ENCODE data around the gene FERMT2.
"Not testable (repeated sequence)": the region's sequence is repeated elsewhere in the genome, so short reads cannot be mapped to it uniquely, and the experiment has no call there.

Gene FERMT2

DNA sequence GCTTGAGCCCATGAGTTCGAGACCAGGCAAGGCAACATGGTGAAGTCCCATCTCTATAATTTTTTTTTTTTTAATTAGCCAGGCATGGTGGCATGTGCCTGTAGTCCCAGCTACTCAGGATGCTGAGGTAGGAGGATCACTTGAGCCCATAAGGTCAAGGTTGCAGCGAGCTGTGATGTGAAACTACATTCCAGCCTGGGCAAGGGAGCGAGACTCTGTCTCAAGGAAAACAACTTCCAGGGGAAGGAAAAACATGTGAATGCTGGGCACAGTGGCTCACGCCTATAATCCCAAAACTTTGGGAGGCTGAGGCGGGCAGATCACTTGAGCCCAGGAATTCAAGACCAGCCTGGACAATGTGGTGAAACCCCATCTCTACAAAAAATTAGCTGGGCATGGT lies 30.4 kb downstream of the FERMT2 start:
- not testable (repeated sequence) for H3K27ac ChIP-seq (ENCODE audit: low read length); H3K4me1 ChIP-seq (ENCODE audit: control insufficient read depth, insufficient read depth, low read length)
- no CpG with 5 or more reads among the region's 5 CpGs for WGBS (ENCODE audit: insufficient coverage, insufficient read length)

GRCh38 chr14:52919971-52920370 lies 30.9 kb downstream of the FERMT2 start:
- WGBS (ENCODE audit: insufficient coverage, insufficient read length), result no CpG with 5 or more reads among the region's 3 CpGs
- Histone ChIP-seq H3K9me3 (ENCODE audit: control insufficient read depth, insufficient read depth, low read length) (no peaks in the 10 kb centered on the region), H3K27ac (ENCODE audit: low read length) (no peak overlapping the region), H3K27me3 (ENCODE audit: control insufficient read depth, insufficient read depth, low read length) (no peaks in the 10 kb centered on the region), H3K4me3 (ENCODE audit: low read length) (no peak overlapping the region), H3K36me3 (ENCODE audit: control insufficient read depth, insufficient read depth, low read length) (no peaks in the 10 kb centered on the region), H3K4me1 (ENCODE audit: control insufficient read depth, insufficient read depth, low read length) (peaks cover 5% of the 10 kb centered on the region; the same call in 1 of the 2 replicates)
- no peak for DNase-seq (ENCODE audit: low read depth, low spot score)

More for the DNA sequence above, 30.4 kb downstream of the FERMT2 start:
- not testable (repeated sequence) for DNase-seq (ENCODE audit: low read depth, low spot score); H3K27me3 ChIP-seq (ENCODE audit: control insufficient read depth, insufficient read depth, low read length); H3K4me3 ChIP-seq (ENCODE audit: low read length); H3K9me3 ChIP-seq (ENCODE audit: control insufficient read depth, insufficient read depth, low read length); H3K36me3 ChIP-seq (ENCODE audit: control insufficient read depth, insufficient read depth, low read length)

DNA sequence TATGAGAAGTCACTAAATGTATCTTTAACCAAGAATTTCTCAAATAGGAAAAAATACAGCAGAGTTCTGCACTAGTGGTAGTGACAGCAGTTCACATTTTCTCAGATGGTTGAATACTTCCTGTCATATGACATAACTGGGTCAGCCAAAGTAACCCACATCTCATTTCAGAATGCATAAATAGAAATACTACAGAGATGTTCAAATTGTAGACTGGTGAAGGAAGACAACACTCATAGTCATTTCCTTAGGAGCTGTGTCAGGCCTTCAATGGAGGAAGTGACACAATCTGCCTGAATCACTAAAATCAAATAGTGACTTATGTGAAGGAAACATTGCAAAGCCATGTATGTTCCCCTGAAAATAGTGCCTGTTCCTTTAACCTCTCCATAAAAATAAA lies 32.4 kb downstream of the FERMT2 start:
- no peak overlapping the region for H3K27ac ChIP-seq (ENCODE audit: low read length)
- no peaks in the 10 kb centered on the region for H3K36me3 ChIP-seq (ENCODE audit: control insufficient read depth, insufficient read depth, low read length)
- no peaks in the 10 kb centered on the region for H3K27me3 ChIP-seq (ENCODE audit: control insufficient read depth, insufficient read depth, low read length)
- H3K9me3 ChIP-seq (ENCODE audit: control insufficient read depth, insufficient read depth, low read length), result no peaks in the 10 kb centered on the region
- DNase-seq (ENCODE audit: low read depth, low spot score), result no peak
- H3K4me3 ChIP-seq (ENCODE audit: low read length), result no peak overlapping the region
- peaks cover 3% of the 10 kb centered on the region; the same call in 1 of the 2 replicates for H3K4me1 ChIP-seq (ENCODE audit: control insufficient read depth, insufficient read depth, low read length)

GRCh38 chr14:52917735-52918134 lies 33.1 kb downstream of the FERMT2 start:
- H3K4me3 ChIP-seq (ENCODE audit: low read length), result no peak overlapping the region
- no CpG with 5 or more reads among the region's 1 CpG for WGBS (ENCODE audit: insufficient coverage, insufficient read length)
- no peaks in the 10 kb centered on the region for H3K9me3 ChIP-seq (ENCODE audit: control insufficient read depth, insufficient read depth, low read length)
- DNase-seq (ENCODE audit: low read depth, low spot score), result no peak
- no peaks in the 10 kb centered on the region for H3K27me3 ChIP-seq (ENCODE audit: control insufficient read depth, insufficient read depth, low read length)
- no peak overlapping the region for H3K27ac ChIP-seq (ENCODE audit: low read length)
- peaks cover 3% of the 10 kb centered on the region; the same call in 1 of the 2 replicates for H3K4me1 ChIP-seq (ENCODE audit: control insufficient read depth, insufficient read depth, low read length)
- no peaks in the 10 kb centered on the region for H3K36me3 ChIP-seq (ENCODE audit: control insufficient read depth, insufficient read depth, low read length)

- no peaks in the 10 kb centered on the region for H3K36me3 ChIP-seq (ENCODE audit: control insufficient read depth, insufficient read depth, low read length)
- no peaks in the 10 kb centered on the region for H3K4me1 ChIP-seq (ENCODE audit: control insufficient read depth, insufficient read depth, low read length)
- WGBS (ENCODE audit: insufficient coverage, insufficient read length), result no CpG with 5 or more reads among the region's 3 CpGs
- no peak overlapping the region for H3K27ac ChIP-seq (ENCODE audit: low read length)
- DNase-seq (ENCODE audit: low read depth, low spot score), result no peak
- H3K27me3 ChIP-seq (ENCODE audit: control insufficient read depth, insufficient read depth, low read length), result no peaks in the 10 kb centered on the region
- no peak overlapping the region for H3K4me3 ChIP-seq (ENCODE audit: low read length)
- no peaks in the 10 kb centered on the region for H3K9me3 ChIP-seq (ENCODE audit: control insufficient read depth, insufficient read depth, low read length)
Measured at GRCh38 chr14:52914295-52914694, 36.6 kb downstream of the FERMT2 start.

GRCh38 chr14:52913271-52913670 lies 37.6 kb downstream of the FERMT2 start:
- Histone ChIP-seq H3K36me3 (ENCODE audit: control insufficient read depth, insufficient read depth, low read length) (no peaks in the 10 kb centered on the region), H3K4me1 (ENCODE audit: control insufficient read depth, insufficient read depth, low read length) (no peaks in the 10 kb centered on the region), H3K27me3 (ENCODE audit: control insufficient read depth, insufficient read depth, low read length) (no peaks in the 10 kb centered on the region), H3K4me3 (ENCODE audit: low read length) (no peak overlapping the region), H3K9me3 (ENCODE audit: control insufficient read depth, insufficient read depth, low read length) (no peaks in the 10 kb centered on the region), H3K27ac (ENCODE audit: low read length) (no peak overlapping the region)
- DNase-seq (ENCODE audit: low read depth, low spot score), result no peak
- no CpG with 5 or more reads among the region's 4 CpGs for WGBS (ENCODE audit: insufficient coverage, insufficient read length)

GRCh38 chr14:52911904-52912303 lies 38.9 kb downstream of the FERMT2 start:
- Histone ChIP-seq H3K36me3 (ENCODE audit: control insufficient read depth, insufficient read depth, low read length) (no peaks in the 10 kb centered on the region), H3K27me3 (ENCODE audit: control insufficient read depth, insufficient read depth, low read length) (no peaks in the 10 kb centered on the region), H3K27ac (ENCODE audit: low read length) (no peak overlapping the region), H3K9me3 (ENCODE audit: control insufficient read depth, insufficient read depth, low read length) (no peaks in the 10 kb centered on the region), H3K4me1 (ENCODE audit: control insufficient read depth, insufficient read depth, low read length) (no peaks in the 10 kb centered on the region), H3K4me3 (ENCODE audit: low read length) (no peak overlapping the region)
- no peak for DNase-seq (ENCODE audit: low read depth, low spot score)
- no CpG with 5 or more reads among the region's 3 CpGs for WGBS (ENCODE audit: insufficient coverage, insufficient read length)

DNA sequence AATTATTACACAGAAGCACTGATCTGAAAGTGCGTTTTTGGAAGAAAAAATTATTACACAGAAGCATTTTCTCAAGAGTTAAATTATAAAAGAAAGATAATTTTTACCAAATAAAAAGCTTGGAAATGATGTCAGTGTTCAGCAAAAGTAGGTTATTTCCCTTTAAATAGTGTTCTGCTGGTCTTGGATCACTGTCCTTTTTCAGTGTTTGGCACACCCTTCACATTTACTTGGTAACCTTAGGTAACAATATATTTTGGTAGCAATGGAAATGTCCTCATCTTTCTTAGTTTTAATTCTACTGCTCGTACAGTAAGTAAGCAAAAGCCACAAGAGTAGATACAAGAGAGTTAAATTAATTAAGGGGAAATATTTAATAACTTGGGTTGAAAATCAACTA lies 40.3 kb downstream of the FERMT2 start:
- Histone ChIP-seq H3K9me3 (ENCODE audit: control insufficient read depth, insufficient read depth, low read length) (no peaks in the 10 kb centered on the region), H3K4me3 (ENCODE audit: low read length) (no peak overlapping the region), H3K27ac (ENCODE audit: low read length) (no peak overlapping the region), H3K27me3 (ENCODE audit: control insufficient read depth, insufficient read depth, low read length) (no peaks in the 10 kb centered on the region), H3K36me3 (ENCODE audit: control insufficient read depth, insufficient read depth, low read length) (no peaks in the 10 kb centered on the region), H3K4me1 (ENCODE audit: control insufficient read depth, insufficient read depth, low read length) (0 out of 2 replicates have a peak, but pooled peaks cover 2% of the 10 kb centered on the region)
- no peak for DNase-seq (ENCODE audit: low read depth, low spot score)
- whole genome bisulfite sequencing (ENCODE audit: insufficient coverage, insufficient read length), result no CpG with 5 or more reads among the region's 2 CpGs

DNA sequence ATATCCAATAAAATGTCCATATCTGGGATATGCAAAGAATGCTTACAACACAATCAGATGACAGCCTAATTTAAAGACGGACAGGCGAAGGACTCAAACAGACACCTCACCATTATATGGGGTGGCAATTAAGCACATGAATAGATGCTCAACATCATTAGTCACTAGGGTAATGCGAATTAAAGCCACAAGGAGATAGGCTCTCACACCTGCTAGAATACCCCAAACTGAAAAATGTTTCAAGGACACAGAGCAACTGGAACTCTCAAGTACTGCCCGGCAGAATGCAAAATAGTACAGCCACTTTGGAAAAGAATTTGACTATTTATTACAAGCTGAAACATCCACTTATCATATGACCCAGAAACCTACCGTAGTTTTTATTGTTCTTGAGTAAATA lies 42.9 kb downstream of the FERMT2 start:
- Histone ChIP-seq H3K36me3 (ENCODE audit: control insufficient read depth, insufficient read depth, low read length) (no peaks in the 10 kb centered on the region), H3K4me1 (ENCODE audit: control insufficient read depth, insufficient read depth, low read length) (0 out of 2 replicates have a peak, but pooled peaks cover 2% of the 10 kb centered on the region), H3K27me3 (ENCODE audit: control insufficient read depth, insufficient read depth, low read length) (no peaks in the 10 kb centered on the region), H3K4me3 (ENCODE audit: low read length) (no peak overlapping the region), H3K27ac (ENCODE audit: low read length) (no peak overlapping the region), H3K9me3 (ENCODE audit: control insufficient read depth, insufficient read depth, low read length) (no peaks in the 10 kb centered on the region)
- no peak for DNase-seq (ENCODE audit: low read depth, low spot score)
- no CpG with 5 or more reads among the region's 5 CpGs for WGBS (ENCODE audit: insufficient coverage, insufficient read length)

GRCh38 chr14:52906141-52906601 lies 44.7 kb downstream of the FERMT2 start:
- H3K27ac ChIP-seq (ENCODE audit: low read length), result no peak overlapping the region

DNA sequence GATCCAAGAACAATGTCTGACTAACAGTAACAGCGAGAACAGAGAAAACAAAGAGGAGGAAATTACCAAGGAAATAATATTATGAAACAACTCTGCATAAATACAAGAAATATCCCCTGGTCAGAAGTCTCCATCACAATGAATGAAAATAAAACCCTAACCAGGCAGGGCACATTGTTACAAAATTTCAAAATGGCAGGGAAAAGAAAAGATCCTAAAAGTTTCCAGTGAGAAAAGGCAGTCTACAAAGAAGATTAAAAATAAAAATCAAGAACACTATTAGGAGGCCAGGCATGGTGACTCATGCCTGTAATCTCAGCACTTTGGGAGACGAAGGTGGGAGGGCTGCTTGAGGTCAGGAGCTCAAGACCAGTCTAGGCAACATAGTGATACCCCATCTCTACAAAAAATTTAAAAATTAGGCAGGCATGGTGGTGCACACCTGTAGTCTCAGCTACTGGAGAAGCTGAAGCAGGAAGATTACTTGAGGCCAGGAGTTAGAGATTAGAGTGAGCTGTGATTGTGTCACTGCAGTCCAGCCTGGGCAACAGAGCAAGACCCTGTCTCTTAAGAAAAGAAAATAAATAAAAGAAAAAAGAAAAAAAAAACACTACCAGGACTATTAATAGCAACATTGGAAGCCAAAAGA lies 47.8 kb downstream of the FERMT2 start:
- no peak for DNase-seq (ENCODE audit: low read depth, low spot score)
- Histone ChIP-seq H3K4me3 (ENCODE audit: low read length) (no peak overlapping the region), H3K36me3 (ENCODE audit: control insufficient read depth, insufficient read depth, low read length) (no peaks in the 10 kb centered on the region), H3K27me3 (ENCODE audit: control insufficient read depth, insufficient read depth, low read length) (no peaks in the 10 kb centered on the region), H3K27ac (ENCODE audit: low read length) (no peak overlapping the region), H3K9me3 (ENCODE audit: control insufficient read depth, insufficient read depth, low read length) (no peaks in the 10 kb centered on the region), H3K4me1 (ENCODE audit: control insufficient read depth, insufficient read depth, low read length) (peaks cover 4% of the 10 kb centered on the region)
- WGBS (ENCODE audit: insufficient coverage, insufficient read length), result no CpG with 5 or more reads among the region's 2 CpGs

More at GRCh38 chr14:52906141-52906601, 44.7 kb downstream of the FERMT2 start:
- Histone ChIP-seq H3K9me3 (ENCODE audit: control insufficient read depth, insufficient read depth, low read length) (no peaks in the 10 kb centered on the region), H3K36me3 (ENCODE audit: control insufficient read depth, insufficient read depth, low read length) (no peaks in the 10 kb centered on the region), H3K27me3 (ENCODE audit: control insufficient read depth, insufficient read depth, low read length) (no peaks in the 10 kb centered on the region), H3K4me3 (ENCODE audit: low read length) (no peak overlapping the region), H3K4me1 (ENCODE audit: control insufficient read depth, insufficient read depth, low read length) (peaks cover 4% of the 10 kb centered on the region)
- WGBS (ENCODE audit: insufficient coverage, insufficient read length), result no CpG with 5 or more reads among the region's 3 CpGs
- DNase-seq (ENCODE audit: low read depth, low spot score), result no peak
